BJ (cell line): ENCODE measurements around the gene FRYL. TPM values are rescaled to one million over a fixed set of nuclear protein-coding genes. Genes with fewer than 3 reads are reported as not detected.
"Not testable (repeated sequence)": the region's sequence is repeated elsewhere in the genome, so short reads cannot be mapped to it uniquely, and the experiment has no call there.

Experiments
- CTCF ChIA-PET: fragments of 350-600 bp; formaldehyde crosslinking; extraction: SDS; loops from one replicate; lab custom pipeline; 2021; ENCODE audit warnings: antibody characterized with exemption, inconsistent platforms; lab: Yijun Ruan, JAX
- POLR2A ChIA-PET: fragments of 300-600 bp; sonication (Branson Sonifier 250); formaldehyde crosslinking; extraction: SDS; loops from one replicate; lab custom pipeline; 2021; ENCODE audit warnings: antibody characterized with exemption; lab: Charles Lee
- DNase-seq: peaks from one replicate; pipeline ENCODE4 v3.0.0-alpha.2; 2011; ENCODE audit warnings: low read depth
- H3K27me3 ChIP-seq: 2 replicates; pipeline ENCODE4 v1.6.0; 2011; ENCODE audit warnings: low read length; ENCODE audit not compliant: control insufficient read depth, insufficient read depth
- H3K36me3 ChIP-seq: 2 replicates; pipeline ENCODE4 v1.5.1; 2011; ENCODE audit warnings: low read length; ENCODE audit not compliant: control insufficient read depth, insufficient read depth
- H3K4me3 ChIP-seq: 2 replicates; pipeline ENCODE4 v1.5.1; 2011; ENCODE audit warnings: low read depth, mild to moderate bottlenecking, control low read depth, low read length
- polyA plus RNA-seq: library from polyadenylated mRNA; depleted of rRNA; stranded (reverse); fragments of >200 nt; gene quantifications from 2 replicates; pipeline ENCODE4 v1.2.3, GENCODE V29; 2011
- TF ChIP-seq, protein P1 (sequence below): IDR thresholded peaks from 2 replicates; pipeline ENCODE4 v1.5.1; 2011; ENCODE audit warnings: low read depth, mild to moderate bottlenecking, control low read depth, inconsistent platforms, low read length, moderate library complexity; ENCODE audit not compliant: insufficient read depth

The FRYL gene
- polyA plus RNA-seq, 1 experiment, result 12.6 TPM

DNA sequence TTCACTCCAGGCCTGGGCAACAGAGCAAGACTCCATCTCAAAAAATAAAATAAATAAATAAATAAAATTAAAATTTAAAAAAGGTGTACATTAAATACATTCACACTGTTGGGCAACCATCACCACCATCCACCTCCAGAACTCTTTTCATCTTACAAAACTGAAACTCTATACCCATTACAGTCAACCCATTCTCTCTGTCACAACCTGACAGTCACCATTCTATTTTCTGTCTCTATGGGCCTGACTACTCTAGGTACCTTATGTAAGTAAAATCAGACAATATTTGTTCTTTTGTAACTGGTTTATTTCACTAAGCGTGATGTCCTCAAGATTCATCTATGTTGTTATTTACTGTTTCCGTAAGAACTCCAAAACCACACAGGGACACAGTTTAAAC lies 59.6 kb downstream of the FRYL start:
- H3K27me3 ChIP-seq, result no peaks in the 10 kb centered on the region

DNA sequence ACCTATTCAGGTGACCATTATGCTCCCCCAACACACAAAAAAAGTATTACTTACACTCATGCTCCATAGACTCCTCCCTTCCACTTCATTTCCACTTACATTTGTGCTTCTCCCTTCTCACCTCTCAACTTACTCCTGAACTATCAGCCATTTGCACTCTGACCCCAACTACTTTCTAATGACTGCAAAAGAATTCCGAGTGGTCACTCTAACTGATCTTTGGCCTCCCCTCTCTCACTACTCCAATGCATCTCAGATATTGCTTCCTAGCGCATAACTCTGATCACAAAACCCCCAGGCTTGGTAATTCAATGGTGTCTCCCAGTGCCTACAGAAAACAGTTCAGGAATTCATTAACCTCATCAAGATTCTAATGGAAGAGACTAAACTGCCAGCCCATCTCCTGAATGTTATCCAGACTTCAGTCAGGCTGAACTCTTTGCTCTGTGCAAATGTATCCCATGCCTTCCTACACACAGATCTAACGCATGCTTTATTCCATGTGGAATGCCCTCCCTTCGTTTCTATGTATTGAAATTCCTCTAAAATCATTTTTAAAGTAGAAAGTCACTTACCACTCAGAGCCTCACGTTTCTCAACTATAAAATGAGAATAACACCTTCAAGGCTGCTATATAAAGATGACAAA lies 61.1 kb downstream of the FRYL start:
- Histone ChIP-seq H3K4me3 (no peak overlapping the region), H3K36me3 (no peaks in the 10 kb centered on the region), H3K27me3 (no peaks in the 10 kb centered on the region)
- CTCF ChIA-PET, result interaction anchor here (1.6 kb wide), 1 partner anchor 11 kb away, joined by 3 read pairs; no protein-coding TSS in a partner anchor
- no peak for DNase-seq
- POLR2A ChIA-PET, result no interaction called here
- TF ChIP-seq, protein P1, sequence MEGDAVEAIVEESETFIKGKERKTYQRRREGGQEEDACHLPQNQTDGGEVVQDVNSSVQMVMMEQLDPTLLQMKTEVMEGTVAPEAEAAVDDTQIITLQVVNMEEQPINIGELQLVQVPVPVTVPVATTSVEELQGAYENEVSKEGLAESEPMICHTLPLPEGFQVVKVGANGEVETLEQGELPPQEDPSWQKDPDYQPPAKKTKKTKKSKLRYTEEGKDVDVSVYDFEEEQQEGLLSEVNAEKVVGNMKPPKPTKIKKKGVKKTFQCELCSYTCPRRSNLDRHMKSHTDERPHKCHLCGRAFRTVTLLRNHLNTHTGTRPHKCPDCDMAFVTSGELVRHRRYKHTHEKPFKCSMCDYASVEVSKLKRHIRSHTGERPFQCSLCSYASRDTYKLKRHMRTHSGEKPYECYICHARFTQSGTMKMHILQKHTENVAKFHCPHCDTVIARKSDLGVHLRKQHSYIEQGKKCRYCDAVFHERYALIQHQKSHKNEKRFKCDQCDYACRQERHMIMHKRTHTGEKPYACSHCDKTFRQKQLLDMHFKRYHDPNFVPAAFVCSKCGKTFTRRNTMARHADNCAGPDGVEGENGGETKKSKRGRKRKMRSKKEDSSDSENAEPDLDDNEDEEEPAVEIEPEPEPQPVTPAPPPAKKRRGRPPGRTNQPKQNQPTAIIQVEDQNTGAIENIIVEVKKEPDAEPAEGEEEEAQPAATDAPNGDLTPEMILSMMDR, result no peak

More for the DNA sequence above, 59.6 kb downstream of the FRYL start:
- no peak overlapping the region for H3K4me3 ChIP-seq
- CTCF ChIA-PET, result no interaction called here
- DNase-seq, result no peak
- no peaks in the 10 kb centered on the region for H3K36me3 ChIP-seq
- TF ChIP-seq, protein P1, result no peak
- POLR2A ChIA-PET, result no interaction called here

DNA sequence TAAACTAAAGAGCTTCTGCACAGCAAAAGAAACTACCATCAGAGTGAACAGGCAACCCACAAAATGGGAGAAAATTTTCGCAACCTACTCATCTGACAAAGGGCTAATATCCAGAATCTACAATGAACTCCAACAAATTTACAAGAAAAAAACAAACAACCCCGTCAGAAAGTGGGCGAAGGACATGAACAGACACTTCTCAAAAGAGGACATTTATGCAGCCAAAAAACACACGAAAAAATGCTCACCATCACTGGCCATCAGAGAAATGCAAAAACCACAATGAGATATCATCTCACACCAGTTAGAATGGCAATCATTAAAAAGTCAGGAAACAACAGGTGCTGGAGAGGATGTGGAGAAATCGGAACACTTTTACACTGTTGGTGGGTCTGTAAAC lies 63.8 kb downstream of the FRYL start:
- POLR2A ChIA-PET, result not testable (repeated sequence)

DNA sequence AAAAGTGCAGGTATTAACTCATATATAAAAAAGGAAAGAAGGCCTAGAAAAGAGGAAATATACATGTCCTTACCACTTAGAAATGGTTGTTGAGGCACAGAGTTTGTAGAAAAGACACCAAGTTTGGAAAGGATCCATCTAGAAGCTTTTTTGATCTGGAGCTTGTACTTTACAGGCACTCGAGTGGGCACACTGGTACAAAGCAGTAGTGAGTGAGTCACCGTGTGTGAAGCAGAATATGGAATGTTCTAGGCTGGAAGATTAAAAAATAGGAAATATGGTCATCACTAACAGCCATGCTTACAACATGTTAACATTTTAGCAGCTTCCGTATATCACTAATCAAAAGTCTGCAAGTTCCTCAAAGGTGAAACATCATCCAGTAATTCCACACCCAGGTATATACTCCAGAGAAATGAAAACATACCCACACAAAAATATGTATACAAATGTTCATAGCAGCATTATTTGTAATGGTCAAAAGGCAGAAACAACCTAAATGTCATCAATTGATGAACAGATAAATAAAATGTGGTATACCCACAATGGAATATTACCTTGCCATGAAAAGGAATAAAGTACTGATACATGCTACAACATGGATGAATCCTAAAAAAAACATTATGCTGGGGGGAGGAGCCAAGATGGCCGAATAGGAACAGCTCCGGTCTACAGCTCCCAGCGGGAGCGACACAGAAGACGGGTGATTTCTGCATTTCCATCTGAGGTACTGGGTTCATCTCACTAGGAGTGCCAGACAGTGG lies 69.5 kb downstream of the FRYL start:
- POLR2A ChIA-PET, result no interaction called here
- DNase-seq, result no peak

More for the DNA sequence above, 63.8 kb downstream of the FRYL start:
- H3K4me3 ChIP-seq, CTCF ChIA-PET, H3K27me3 ChIP-seq, DNase-seq, H3K36me3 ChIP-seq: not testable (repeated sequence)

DNA sequence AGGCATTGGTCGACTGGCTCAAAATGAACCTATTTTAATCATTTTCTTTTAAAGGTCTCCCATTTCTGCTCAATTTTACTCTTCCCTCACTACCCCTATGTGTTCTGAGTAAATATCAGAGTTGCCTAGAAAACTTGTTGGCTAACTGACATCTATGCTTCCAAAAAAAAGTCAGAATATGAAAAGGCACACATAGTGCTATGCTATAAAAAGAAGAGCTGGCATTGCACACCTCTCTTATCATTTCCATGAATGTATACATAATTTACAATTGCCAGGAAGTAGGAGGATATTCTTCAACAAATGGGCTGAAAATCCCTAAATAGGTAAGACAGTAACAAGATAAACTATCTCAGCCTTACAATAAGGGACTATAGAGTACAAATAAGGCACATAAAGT lies 70.2 kb downstream of the FRYL start:
- Histone ChIP-seq H3K36me3 (no peaks in the 10 kb centered on the region), H3K4me3 (no peak overlapping the region), H3K27me3 (no peaks in the 10 kb centered on the region)
- DNase-seq, result no peak
- POLR2A ChIA-PET, result no interaction called here
- CTCF ChIA-PET, result no interaction called here
- TF ChIP-seq, protein P1, result no peak

More for the DNA sequence above, 69.5 kb downstream of the FRYL start:
- Histone ChIP-seq H3K4me3 (no peak overlapping the region), H3K36me3 (no peaks in the 10 kb centered on the region), H3K27me3 (no peaks in the 10 kb centered on the region)
- TF ChIP-seq, protein P1, result no peak
- CTCF ChIA-PET, result no interaction called here
